GM12878 (cell line): Measurements from ENCODE around the gene AKNA.

ENCODE experiments used
- EGR1 ChIP-seq, 2 experiments: IDR thresholded peaks; 1 replicate in 1 of 2; 2 replicates in 1 of 2; pipeline ENCODE4 v1.6.1; 2011 to 2012; ENCODE audit warnings: low read depth in 2 of 2, low read length in 2 of 2, borderline replicate concordance in 1 of 2, mild to moderate bottlenecking in 1 of 2, moderate library complexity in 1 of 2
- SREBF2 ChIP-seq: IDR thresholded peaks from 2 replicates; pipeline ENCODE4 v1.6.1; 2012; ENCODE audit warnings: mild to moderate bottlenecking, low read length
- TF ChIP-seq, protein P1 (sequence below): fragments of 450-650 bp; formaldehyde crosslinking; IDR thresholded peaks from 2 replicates; pipeline ENCODE4 v1.5.0; 2022; ENCODE audit warnings: mild to moderate bottlenecking, missing genetic modification characterization
- TF ChIP-seq, protein P2 (sequence below), 3 experiments: IDR thresholded peaks in 2 of 3; conservative IDR thresholded peaks in 1 of 3; 2 replicates each; pipeline ENCODE4 v1.5.1; 2011; ENCODE audit warnings: low read depth in 3 of 3, low read length in 3 of 3, mild to moderate bottlenecking in 3 of 3, control low read depth in 2 of 3, moderate library complexity in 2 of 3, inconsistent platforms in 1 of 3, mixed read lengths in 1 of 3; ENCODE audit not compliant: control insufficient read depth in 2 of 3, insufficient read depth in 1 of 3; ENCODE audit errors: extremely low read depth in 1 of 3

- TF ChIP-seq, protein P1, sequence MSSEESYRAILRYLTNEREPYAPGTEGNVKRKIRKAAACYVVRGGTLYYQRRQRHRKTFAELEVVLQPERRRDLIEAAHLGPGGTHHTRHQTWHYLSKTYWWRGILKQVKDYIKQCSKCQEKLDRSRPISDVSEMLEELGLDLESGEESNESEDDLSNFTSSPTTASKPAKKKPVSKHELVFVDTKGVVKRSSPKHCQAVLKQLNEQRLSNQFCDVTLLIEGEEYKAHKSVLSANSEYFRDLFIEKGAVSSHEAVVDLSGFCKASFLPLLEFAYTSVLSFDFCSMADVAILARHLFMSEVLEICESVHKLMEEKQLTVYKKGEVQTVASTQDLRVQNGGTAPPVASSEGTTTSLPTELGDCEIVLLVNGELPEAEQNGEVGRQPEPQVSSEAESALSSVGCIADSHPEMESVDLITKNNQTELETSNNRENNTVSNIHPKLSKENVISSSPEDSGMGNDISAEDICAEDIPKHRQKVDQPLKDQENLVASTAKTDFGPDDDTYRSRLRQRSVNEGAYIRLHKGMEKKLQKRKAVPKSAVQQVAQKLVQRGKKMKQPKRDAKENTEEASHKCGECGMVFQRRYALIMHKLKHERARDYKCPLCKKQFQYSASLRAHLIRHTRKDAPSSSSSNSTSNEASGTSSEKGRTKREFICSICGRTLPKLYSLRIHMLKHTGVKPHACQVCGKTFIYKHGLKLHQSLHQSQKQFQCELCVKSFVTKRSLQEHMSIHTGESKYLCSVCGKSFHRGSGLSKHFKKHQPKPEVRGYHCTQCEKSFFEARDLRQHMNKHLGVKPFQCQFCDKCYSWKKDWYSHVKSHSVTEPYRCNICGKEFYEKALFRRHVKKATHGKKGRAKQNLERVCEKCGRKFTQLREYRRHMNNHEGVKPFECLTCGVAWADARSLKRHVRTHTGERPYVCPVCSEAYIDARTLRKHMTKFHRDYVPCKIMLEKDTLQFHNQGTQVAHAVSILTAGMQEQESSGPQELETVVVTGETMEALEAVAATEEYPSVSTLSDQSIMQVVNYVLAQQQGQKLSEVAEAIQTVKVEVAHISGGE (CRISPR knock-in tag) = no peak
- TF ChIP-seq SREBF2 (no peak), EGR1 (IDR thresholded peaks at IDR 0.05; ENCODE audit: borderline replicate concordance in 1 of 2, low read depth in 2 of 2, low read length in 2 of 2) (no peak)
- TF ChIP-seq, protein P2, sequence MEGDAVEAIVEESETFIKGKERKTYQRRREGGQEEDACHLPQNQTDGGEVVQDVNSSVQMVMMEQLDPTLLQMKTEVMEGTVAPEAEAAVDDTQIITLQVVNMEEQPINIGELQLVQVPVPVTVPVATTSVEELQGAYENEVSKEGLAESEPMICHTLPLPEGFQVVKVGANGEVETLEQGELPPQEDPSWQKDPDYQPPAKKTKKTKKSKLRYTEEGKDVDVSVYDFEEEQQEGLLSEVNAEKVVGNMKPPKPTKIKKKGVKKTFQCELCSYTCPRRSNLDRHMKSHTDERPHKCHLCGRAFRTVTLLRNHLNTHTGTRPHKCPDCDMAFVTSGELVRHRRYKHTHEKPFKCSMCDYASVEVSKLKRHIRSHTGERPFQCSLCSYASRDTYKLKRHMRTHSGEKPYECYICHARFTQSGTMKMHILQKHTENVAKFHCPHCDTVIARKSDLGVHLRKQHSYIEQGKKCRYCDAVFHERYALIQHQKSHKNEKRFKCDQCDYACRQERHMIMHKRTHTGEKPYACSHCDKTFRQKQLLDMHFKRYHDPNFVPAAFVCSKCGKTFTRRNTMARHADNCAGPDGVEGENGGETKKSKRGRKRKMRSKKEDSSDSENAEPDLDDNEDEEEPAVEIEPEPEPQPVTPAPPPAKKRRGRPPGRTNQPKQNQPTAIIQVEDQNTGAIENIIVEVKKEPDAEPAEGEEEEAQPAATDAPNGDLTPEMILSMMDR (IDR thresholded peaks at IDR 0.05 in 2 of 3, conservative IDR thresholded peaks at IDR 0.05 in 1 of 3; ENCODE audit: control insufficient read depth in 2 of 3, extremely low read depth in 1 of 3, insufficient read depth in 1 of 3, low read depth in 3 of 3, low read length in 3 of 3) = no peak
Observed at GRCh38 chr9:114384341-114384740, 3.4 kb downstream of the AKNA start.
